ENCODE measurements around the gene KCNK15.

DNA sequence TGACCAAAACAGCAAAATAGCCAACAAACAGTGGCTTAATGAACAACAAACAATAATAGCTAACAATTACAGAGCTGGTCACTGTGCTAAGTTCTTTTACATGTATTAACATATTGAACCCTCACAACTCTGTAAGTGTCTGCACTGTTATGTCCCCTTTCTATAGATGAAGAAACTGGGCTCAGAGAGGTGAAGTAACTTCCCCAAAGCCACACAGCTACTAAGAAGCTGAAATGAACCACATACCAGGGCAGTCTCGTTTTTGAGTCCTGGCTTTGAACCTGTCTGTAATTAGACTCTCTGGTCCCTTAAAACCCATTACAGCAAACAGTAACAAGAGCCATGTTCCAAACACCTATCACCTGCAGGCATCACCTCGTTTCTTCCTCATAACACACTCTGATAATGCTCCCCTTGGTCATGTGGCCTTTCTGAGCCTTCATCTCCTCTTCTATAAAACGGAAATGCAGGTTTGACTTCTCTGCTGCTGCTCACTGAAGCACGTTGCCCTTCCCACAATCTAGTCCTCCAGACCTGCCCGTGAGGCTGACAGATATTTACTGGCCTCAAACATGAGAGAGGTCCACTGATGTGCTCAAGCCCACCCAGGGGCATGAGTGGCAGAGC, 23.3 kb downstream of the KCNK15 start:
- TF ChIP-seq, protein P1, sequence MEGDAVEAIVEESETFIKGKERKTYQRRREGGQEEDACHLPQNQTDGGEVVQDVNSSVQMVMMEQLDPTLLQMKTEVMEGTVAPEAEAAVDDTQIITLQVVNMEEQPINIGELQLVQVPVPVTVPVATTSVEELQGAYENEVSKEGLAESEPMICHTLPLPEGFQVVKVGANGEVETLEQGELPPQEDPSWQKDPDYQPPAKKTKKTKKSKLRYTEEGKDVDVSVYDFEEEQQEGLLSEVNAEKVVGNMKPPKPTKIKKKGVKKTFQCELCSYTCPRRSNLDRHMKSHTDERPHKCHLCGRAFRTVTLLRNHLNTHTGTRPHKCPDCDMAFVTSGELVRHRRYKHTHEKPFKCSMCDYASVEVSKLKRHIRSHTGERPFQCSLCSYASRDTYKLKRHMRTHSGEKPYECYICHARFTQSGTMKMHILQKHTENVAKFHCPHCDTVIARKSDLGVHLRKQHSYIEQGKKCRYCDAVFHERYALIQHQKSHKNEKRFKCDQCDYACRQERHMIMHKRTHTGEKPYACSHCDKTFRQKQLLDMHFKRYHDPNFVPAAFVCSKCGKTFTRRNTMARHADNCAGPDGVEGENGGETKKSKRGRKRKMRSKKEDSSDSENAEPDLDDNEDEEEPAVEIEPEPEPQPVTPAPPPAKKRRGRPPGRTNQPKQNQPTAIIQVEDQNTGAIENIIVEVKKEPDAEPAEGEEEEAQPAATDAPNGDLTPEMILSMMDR (IDR thresholded peaks at IDR 0.05) = no peak
- no peak for TF ChIP-seq POLR2A (IDR thresholded peaks at IDR 0.05)
